ENCODE measurements around the gene CCL20. TPM values are rescaled to one million over a fixed set of nuclear protein-coding genes. Genes with fewer than 3 reads are reported as not detected.
"Not testable (repeated sequence)": the region's sequence is repeated elsewhere in the genome, so short reads cannot be mapped to it uniquely, and the experiment has no call there.

CCL20 gene
- total and polyA plus RNA-seq, 10 donors = 0.28 to 0.74 (median 0.46) TPM; not detected in 7

DNA sequence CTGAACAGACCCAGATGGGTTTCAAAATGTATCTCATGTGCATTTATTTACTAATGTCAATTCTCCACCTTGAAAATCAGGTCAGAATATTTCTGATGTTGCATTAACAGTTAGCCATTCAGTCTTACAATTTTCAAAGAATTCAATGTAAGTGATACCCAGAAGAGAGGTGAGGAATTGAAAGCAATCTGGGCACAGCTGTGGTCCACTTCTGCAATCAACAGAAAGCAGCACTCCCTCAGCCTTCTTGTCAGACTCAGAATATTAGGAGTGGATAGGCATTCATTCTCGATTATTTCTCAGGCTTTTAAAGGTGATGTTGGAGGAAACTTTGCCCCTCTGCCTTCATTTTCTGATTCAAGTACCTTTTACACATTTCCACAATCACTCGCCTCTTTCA is 15.7 kb downstream of the CCL20 start:
- H3K27me3 ChIP-seq (replicated peaks in 1 of 7) = no peaks in the 10 kb centered on the region
- WGBS, 5 donors = 69 to 83% (median 83%) methylated on average over 2 of the region's 2 CpGs
- no peaks in the 10 kb centered on the region for H3K9me3 ChIP-seq
- H3K4me3 ChIP-seq = no peak overlapping the region
- no peak overlapping the region for H3K27ac ChIP-seq
- DNase-seq = no peak
- H3K36me3 ChIP-seq = no peaks in the 10 kb centered on the region
- TF ChIP-seq POLR2A (IDR thresholded peaks at IDR 0.05) (no peak), POLR2AphosphoS5 (IDR thresholded peaks at IDR 0.05) (no peak), CTCF (IDR thresholded peaks at IDR 0.05 in 8 of 11, conservative IDR thresholded peaks at IDR 0.05 in 3 of 11) (no peak)
- H3K4me1 ChIP-seq = no peaks in the 10 kb centered on the region
- intact Hi-C loops (cut with DNase I; ENCODE audit: low total_unique reads) = no loop called here

DNA sequence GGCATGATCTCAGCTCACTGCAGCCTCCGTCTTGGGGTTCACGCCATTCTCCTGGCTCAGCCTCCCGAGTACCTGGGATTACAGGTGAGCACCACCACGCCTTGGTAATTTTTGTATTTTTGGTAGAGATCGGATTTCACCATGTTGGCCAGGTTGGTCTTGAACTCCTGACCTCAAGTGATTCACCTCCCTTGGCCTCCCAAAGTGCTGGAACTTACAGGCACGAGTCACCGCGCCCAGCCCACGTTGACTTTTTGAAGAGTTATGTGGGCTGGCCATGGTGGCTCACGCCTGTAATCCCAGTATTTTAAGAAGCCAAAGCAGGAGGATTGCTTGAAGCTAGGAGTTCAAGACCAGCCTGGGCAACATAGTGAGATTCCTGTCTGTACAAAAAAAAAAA is 20.8 kb downstream of the CCL20 start:
- TF ChIP-seq POLR2A (IDR thresholded peaks at IDR 0.05) (no peak), CTCF (IDR thresholded peaks at IDR 0.05 in 8 of 11, conservative IDR thresholded peaks at IDR 0.05 in 3 of 11) (no peak), POLR2AphosphoS5 (IDR thresholded peaks at IDR 0.05) (no peak)
- intact Hi-C loops (cut with DNase I; ENCODE audit: low total_unique reads) = no loop called here
- Histone ChIP-seq H3K36me3 (no peaks in the 10 kb centered on the region), H3K27me3 (replicated peaks in 1 of 7) (peaks cover 0 to under 1% (median 0%) of the 10 kb centered on the region in 7 donors), H3K4me3 (no peak overlapping the region), H3K27ac (no peak overlapping the region), H3K4me1 (no peaks in the 10 kb centered on the region), H3K9me3 (no peaks in the 10 kb centered on the region)
- DNase-seq = no peak
- WGBS, 5 donors = 87 to 93% (median 91%) methylated on average over 10 of the region's 10 CpGs

GRCh38 chr2:227834916-227835650 is 21.4 kb downstream of the CCL20 start:
- Histone ChIP-seq H3K4me1 (no peaks in the 10 kb centered on the region), H3K9me3 (no peaks in the 10 kb centered on the region), H3K36me3 (no peaks in the 10 kb centered on the region), H3K27me3 (replicated peaks in 1 of 7) (peaks cover 0 to 6% (median 0%) of the 10 kb centered on the region in 7 donors), H3K27ac (no peak overlapping the region), H3K4me3 (no peak overlapping the region)
- 76 to 91% (median 83%) methylated on average over 5 of the region's 5 CpGs for WGBS, 5 donors
- no peak for DNase-seq
- intact Hi-C loops (cut with DNase I; ENCODE audit: low total_unique reads) = no loop called here
- no peak for TF ChIP-seq CTCF (IDR thresholded peaks at IDR 0.05 in 8 of 11, conservative IDR thresholded peaks at IDR 0.05 in 3 of 11)
- TF ChIP-seq POLR2AphosphoS5 (IDR thresholded peaks at IDR 0.05) = no peak
- no peak for TF ChIP-seq POLR2A (IDR thresholded peaks at IDR 0.05)

GRCh38 chr2:227839339-227840129 is 25.9 kb downstream of the CCL20 start:
- intact Hi-C loops (cut with DNase I; ENCODE audit: low total_unique reads); H3K27ac ChIP-seq; H3K4me1 ChIP-seq; H3K4me3 ChIP-seq; H3K27me3 ChIP-seq (replicated peaks in 1 of 7); H3K36me3 ChIP-seq; H3K9me3 ChIP-seq; DNase-seq: not testable (repeated sequence)
- WGBS, 5 donors = 50 to 76% (median 68%) methylated on average over 4 to 7 of the region's 7 CpGs
